Pulmonary artery endothelial cell (primary cell): ENCODE data around the gene FBN2. TPM values are rescaled to one million over a fixed set of nuclear protein-coding genes. Genes with fewer than 3 reads are reported as not detected.
A peak's percentile ranks its signal among the peaks of the same experiment; 100 is the strongest.
"Not testable (repeated sequence)": the region's sequence is repeated elsewhere in the genome, so short reads cannot be mapped to it uniquely, and the experiment has no call there.

Experiments
- DNase-seq: peaks from one replicate; pipeline ENCODE4 v3.0.0-alpha.2; 2011; ENCODE audit warnings: low read depth, low spot score
- total RNA-seq: library from RNA; depleted of rRNA; stranded (reverse); fragments of >200 nt; gene quantifications from 2 replicates; pipeline ENCODE4 v1.2.3, GENCODE V29; 2014

FBN2 gene
- total RNA-seq, 1 donor from 2014 or later = 73.7 TPM

- DNase-seq = no peak
Observed at GRCh38 chr5:128535251-128535650, 2.8 kb downstream of the FBN2 start.

DNA sequence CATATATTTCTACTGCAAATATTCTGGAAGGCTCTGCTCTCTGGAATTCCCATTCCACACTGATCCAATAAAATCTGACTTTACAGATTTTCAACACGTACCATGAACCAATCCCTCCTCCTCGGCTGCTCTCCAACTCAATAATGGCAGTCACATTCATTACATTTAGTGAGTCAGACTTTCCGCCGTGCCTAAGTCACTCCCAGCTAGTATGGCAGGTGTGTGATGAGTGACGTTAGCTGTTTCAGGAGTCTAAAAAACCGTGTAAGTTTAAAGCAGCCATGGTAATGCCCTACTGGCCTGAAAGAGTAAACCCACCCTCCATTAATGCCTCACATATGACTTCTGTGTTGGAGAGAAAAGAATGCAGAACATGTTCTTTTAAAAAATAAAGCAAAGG is 3.3 kb downstream of the FBN2 start:
- no peak for DNase-seq

DNA sequence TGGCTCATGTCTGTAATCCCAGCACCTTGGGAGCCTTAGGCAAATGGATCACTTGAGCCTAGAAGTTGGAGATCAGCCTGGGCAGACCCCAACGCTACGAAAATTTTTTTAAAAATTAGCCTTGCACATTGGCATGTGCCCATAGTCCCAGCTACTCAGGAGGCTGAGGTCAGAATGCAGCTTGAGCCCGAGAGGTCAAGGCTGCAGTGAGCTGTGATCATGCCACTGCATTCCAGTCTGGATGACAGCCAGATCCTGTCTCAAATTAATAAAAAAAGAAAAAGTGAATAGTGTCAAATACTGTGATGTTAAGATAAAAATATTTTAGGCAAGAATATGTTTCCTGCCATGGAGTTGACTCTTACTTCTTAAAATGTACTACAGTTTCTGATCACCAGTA is 5.3 kb downstream of the FBN2 start:
- no peak for DNase-seq

GRCh38 chr5:128532127-128532526 is 5.9 kb downstream of the FBN2 start:
- DNase-seq = no peak

GRCh38 chr5:128528637-128529255 is 9.3 kb downstream of the FBN2 start:
- no peak for DNase-seq

DNA sequence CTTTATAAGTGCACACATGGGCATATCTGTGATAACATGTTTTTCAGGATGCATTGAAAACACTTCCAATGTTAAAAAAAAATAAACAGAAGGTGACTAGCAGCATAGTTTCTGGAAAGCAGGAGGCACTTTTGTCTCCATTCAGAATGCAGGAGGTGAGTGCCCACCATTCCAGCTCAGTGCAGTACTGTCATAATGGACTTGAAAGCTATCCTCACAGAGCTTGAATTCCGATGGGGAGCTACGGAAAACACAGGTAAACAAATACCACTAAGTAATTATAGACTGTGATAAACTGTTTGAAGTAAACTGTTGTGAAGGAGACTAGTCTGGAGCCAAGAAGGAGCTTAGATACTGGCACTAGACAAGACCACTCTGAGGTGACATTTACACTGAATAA is 9.9 kb downstream of the FBN2 start:
- DNase-seq = no peak

GRCh38 chr5:128527077-128527476 is 11.0 kb downstream of the FBN2 start:
- no peak for DNase-seq

- no peak for DNase-seq
Observed at GRCh38 chr5:128522336-128522735, 15.7 kb downstream of the FBN2 start.

- no peak for DNase-seq
Observed at GRCh38 chr5:128519827-128520226, 18.2 kb downstream of the FBN2 start.

- DNase-seq = no peak
Observed at GRCh38 chr5:128516978-128517377, 21.1 kb downstream of the FBN2 start.

DNA sequence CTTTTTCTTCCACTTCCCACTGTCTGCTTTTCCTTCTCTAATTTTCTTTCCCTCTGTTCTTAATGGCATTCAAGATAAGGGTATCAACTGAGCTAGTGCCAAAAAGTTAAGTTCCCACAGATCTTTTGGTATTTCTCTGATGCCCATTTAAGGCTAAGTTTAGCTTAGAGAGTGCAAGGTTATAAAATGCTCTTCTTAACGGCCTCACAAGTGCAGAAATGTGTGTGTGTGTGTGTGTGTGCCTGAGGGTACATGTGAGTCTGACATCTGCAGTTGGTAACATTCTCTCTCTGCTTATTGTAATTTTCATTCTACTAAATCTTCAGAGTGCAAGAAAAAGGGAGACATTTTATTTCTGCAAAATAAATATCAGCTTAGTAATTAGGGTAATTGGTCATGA is 24.2 kb downstream of the FBN2 start:
- no peak for DNase-seq

DNA sequence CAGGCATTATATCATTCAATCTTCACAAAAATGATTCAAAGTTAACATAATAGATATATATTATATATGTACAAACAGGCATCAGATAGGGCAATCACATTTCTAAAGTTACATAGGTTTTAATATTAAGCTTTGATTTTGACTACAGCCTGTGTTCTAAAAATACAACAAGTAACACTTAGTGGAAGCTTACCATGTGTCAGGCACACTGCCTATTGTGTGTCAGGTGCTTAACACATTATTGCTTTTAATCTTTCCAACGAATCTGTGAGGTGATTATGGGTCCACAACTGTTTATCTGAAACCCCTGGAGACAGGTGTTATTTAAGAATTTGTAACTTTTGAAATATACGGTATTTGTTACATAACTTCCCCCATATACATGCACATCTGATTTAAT is 25.2 kb downstream of the FBN2 start:
- DNase-seq = no peak

DNA sequence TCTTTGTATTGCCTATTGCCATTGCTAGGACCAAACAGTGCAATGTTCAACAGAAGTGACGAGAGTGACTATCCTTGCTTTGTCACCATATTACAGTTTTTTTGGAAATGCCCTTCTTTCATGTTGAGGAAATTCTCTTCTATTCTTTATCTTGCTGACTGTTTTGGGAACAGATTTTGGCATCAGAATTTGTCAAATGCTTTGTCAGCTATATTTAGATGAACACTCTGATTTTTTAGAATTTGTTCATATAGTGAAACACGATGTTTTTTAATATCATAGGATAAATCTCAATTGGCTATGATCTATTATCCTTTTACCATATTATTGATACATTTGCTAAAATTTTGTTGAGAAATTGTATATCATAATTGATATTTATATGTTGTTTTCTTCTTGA is 31.4 kb downstream of the FBN2 start:
- no peak for DNase-seq

DNA sequence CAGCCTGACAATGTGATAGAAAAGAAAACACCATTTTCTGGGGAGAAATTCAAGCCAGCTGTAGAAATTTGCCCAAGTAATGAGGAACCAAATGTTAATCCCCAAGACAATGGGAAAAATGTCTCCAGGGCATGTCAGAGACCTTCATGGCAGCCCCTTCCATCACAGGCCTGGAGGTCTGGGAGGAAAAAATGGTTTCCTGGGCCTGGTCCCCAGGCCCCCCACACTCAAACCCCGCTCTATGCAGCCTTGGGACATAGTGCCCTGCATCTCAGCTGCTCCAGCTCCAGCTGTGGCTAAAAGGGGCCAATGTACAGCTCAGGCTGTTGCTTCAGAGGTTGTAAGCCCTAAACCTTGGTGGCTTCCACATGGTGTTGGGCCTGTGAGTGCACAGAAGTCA is 34.3 kb downstream of the FBN2 start:
- not testable (repeated sequence) for DNase-seq

DNA sequence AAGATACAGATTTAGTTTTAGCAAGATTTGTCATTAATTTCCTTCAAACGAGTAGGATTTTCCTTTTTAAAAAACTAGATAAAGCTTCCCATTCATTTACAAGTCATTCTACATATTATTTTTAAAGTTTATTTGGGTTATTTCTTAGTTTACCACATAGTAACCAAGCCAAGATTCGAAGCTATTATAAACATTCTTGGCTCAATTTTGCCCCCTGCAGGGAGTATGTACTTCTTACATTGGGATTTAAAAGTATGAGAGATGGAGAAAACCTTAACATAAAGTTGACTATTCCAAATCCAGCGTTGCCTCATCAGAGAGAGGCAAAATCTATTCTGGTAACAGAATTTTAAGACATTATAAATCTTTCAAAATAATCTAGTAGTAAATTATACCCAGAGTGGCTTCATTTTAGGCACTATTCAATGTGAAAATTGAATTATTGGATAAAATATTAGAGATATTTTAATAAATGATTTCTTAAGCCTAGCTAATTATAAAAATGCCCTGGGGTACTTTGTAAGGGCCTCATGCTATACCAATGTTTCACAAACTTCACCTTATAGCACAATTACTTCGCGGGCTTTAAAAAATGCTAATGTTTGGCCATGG is 39.1 kb downstream of the FBN2 start:
- peak; percentile 3 for DNase-seq

DNA sequence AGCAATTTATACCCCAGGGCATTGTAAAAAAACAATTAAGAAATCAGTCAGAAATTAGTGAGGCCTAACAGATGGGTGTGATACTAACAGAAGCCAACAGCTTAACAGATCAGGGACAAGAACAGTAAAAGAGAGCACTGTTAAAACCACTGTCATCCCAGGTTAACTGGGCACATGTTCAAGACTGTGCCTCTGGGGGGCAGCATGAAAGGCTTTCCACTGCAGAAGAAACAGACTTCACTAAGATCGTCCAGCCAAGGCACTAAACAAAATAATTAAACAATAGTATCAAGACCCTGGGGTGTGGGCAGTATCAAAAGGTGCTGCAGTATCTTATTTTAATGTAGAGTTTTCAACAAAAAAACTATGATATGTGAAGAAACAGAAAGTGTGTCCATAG is 43.5 kb downstream of the FBN2 start:
- no peak for DNase-seq

DNA sequence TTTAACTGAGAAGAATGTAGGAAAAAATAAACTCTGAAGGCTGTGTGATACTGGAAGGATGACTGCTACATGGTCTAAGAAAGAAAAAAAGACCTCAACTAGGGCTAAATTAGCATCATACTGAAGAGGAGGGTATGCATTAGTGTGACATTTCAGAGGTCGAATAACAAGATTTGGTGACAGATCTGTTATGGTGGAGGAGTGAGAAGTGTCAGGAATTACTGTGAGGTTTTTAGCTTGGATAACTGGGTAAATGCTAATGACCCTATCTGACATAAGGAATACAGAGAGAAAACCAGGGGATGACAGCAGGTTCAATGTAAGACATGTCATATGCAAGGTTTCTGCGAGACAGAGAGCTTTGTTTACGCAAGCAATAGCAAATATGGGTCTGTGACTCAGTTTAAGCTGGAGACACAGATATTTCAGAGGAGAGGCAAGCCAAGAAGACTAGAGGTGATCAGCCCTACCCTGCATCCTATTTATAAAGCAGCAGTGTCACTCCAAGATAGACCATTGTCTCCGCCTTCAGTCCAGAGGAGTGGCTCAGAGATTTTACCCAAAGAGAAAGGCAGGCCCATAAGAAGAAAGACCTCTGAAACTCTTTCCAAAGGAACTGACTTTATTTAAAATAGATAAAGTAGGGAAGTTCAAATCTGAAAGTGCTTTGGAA is 44.3 kb downstream of the FBN2 start:
- no peak for DNase-seq

GRCh38 chr5:128491291-128491690 is 46.8 kb downstream of the FBN2 start:
- DNase-seq = no peak

DNA sequence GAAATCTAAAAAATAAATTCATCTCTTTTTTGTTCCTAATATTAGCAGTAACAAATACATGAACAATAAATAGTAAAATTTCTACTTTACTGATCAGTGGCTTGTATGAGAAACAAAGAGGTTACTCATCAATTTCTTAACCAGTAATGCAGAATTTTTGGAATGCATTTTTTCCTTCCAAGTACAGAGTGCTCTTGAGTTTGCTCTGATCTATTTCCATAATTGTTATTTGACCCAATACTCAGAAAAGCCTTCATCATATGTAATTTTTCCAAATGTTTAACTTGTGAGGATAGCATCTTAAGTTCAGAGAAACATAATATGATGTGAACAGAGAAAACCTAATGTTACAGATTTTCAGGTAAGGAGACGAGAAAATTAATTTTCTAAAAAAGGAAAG is 47.3 kb downstream of the FBN2 start:
- no peak for DNase-seq

DNA sequence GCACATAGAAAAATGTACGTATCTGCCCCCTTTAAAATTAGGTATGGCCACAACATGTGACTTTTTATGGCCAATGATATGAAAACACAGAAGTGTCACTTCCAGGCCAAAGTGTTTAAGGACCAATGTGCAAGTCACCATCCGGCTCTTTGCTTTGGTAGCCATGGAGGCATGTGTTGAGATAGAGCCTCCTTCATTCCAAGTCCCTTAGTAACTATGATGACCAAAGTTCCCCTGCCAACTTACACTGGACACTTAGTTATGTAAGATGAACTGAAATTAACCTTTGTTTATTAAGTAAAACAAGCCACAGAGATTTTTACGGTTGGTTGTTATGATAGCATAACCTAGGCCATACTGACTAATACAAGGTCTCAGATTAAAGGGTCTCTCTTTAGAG is 51.0 kb downstream of the FBN2 start:
- DNase-seq = no peak

GRCh38 chr5:128483738-128484137 is 54.3 kb downstream of the FBN2 start:
- DNase-seq = no peak

DNA sequence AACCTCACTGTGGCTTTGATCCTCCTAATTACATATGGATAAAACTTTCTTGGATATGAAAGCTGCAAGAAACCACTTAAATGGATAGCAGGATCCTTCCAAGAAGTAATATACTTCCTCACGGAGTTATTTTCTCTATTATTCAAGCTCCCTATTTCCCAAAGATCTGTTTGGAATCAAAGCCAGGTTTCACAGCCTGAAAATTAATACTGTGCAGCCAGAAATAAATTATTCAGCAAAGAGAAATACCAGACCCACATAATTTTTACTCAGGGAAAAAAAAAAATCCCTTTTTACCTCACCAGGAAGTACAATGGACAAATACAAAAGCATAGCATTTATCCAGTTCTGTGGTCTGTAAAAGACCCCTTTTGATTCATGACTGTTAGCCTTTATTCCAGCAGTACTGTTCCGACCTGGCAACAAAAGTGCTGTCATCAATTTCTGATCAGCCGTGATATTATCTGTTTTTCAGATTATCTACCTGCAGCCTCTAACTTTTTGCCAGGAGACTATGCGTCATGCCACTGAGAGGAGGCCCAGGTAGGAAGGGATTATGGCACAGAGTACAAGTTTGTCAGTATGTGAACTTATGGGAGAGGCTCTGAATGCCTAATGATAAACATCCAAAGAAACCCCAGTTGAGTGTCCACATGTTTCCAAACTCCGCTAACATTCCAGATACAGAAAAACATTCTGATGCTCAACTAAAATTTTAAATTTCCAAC is 57.0 kb downstream of the FBN2 start:
- no peak for DNase-seq
